IPS-18c (cell line): Measurements from ENCODE around the gene AKAP8L.
"Not testable (repeated sequence)": the region's sequence is repeated elsewhere in the genome, so short reads cannot be mapped to it uniquely, and the experiment has no call there.

Source experiments
- H3K4me3 ChIP-seq: 2 replicates; pipeline ENCODE4 v1.7.0; 2013; ENCODE audit warnings: low read depth, mild to moderate bottlenecking, low read length, moderate library complexity; ENCODE audit not compliant: insufficient read depth
- H3K9me3 ChIP-seq: one replicate; pipeline ENCODE4 v1.6.1; 2013; ENCODE audit warnings: mild to moderate bottlenecking, low read length, moderate library complexity; ENCODE audit not compliant: control insufficient read depth, insufficient read depth

AKAP8L gene

GRCh38 chr19:15354566-15355296 lies 64.1 kb downstream of the AKAP8L start:
- Histone ChIP-seq H3K4me3 (no peak overlapping the region), H3K9me3 (no peaks in the 10 kb centered on the region)

- Histone ChIP-seq H3K9me3 (no peaks in the 10 kb centered on the region), H3K4me3 (no peak overlapping the region)
Measured at GRCh38 chr19:15353908-15354307, 64.9 kb downstream of the AKAP8L start.

GRCh38 chr19:15352535-15352934 lies 66.3 kb downstream of the AKAP8L start:
- not testable (repeated sequence) for H3K4me3 ChIP-seq, H3K9me3 ChIP-seq

GRCh38 chr19:15341328-15341727 lies 77.5 kb downstream of the AKAP8L start:
- H3K9me3 ChIP-seq, H3K4me3 ChIP-seq: not testable (repeated sequence)

GRCh38 chr19:15340086-15340485 lies 78.7 kb downstream of the AKAP8L start:
- H3K4me3 ChIP-seq: no peak overlapping the region

GRCh38 chr19:15337202-15337601 lies 81.6 kb downstream of the AKAP8L start:
- no peak overlapping the region for H3K4me3 ChIP-seq

More at GRCh38 chr19:15340086-15340485, 78.7 kb downstream of the AKAP8L start:
- H3K9me3 ChIP-seq: no peaks in the 10 kb centered on the region

GRCh38 chr19:15335992-15336391 lies 82.8 kb downstream of the AKAP8L start:
- H3K9me3 ChIP-seq: not testable (repeated sequence)

More at GRCh38 chr19:15337202-15337601, 81.6 kb downstream of the AKAP8L start:
- H3K9me3 ChIP-seq: no peaks in the 10 kb centered on the region

GRCh38 chr19:15332311-15332996 lies 86.3 kb downstream of the AKAP8L start, which contains the start of gene BRD4:
Gene BRD4, minus strand, starts transcription at chr19:15332539. Its CDS starts 59,440 bp downstream, at chr19:15273099.
- H3K9me3 ChIP-seq: no peaks in the 10 kb centered on the region
- peak within 1 kb of the TSS; percentile 82 for H3K4me3 ChIP-seq

More at GRCh38 chr19:15335992-15336391, 82.8 kb downstream of the AKAP8L start:
- not testable (repeated sequence) for H3K4me3 ChIP-seq

GRCh38 chr19:15331419-15332310 lies 87.1 kb downstream of the AKAP8L start:
- Histone ChIP-seq H3K4me3 (peak overlapping the region; percentile 82), H3K9me3 (no peaks in the 10 kb centered on the region)

- Histone ChIP-seq H3K9me3 (no peaks in the 10 kb centered on the region), H3K4me3 (peak overlapping the region; percentile 82)
Measured at GRCh38 chr19:15330801-15331418, 87.9 kb downstream of the AKAP8L start.
